Tibial nerve (tissue), 4 donors: ENCODE data around the gene SERPINH1.

ENCODE experiments used
- EP300 ChIP-seq, 2 donors: sonication (generic); formaldehyde crosslinking; IDR thresholded peaks; one replicate each; pipeline ENCODE4 v1.6.1; 2017; ENCODE audit warnings: antibody characterized with exemption in 2 of 2, mild to moderate bottlenecking in 1 of 2
- POLR2A ChIP-seq, 2 donors: fragments of 450-650 bp; IDR thresholded peaks; one replicate each; pipeline ENCODE4 v1.6.1; 2017; ENCODE audit warnings: antibody characterized with exemption in 2 of 2, mild to moderate bottlenecking in 2 of 2, moderate library complexity in 2 of 2
- TF ChIP-seq, protein P1 (sequence below), 5 experiments: fragments of 200-600 bp in 3 of 5; fragments of 450-650 bp in 2 of 5; sonication (generic) in 3 of 5; IDR thresholded peaks; one replicate each; pipeline ENCODE4 v1.5.1; 2016 to 2019; ENCODE audit warnings: antibody characterized with exemption in 5 of 5, mild to moderate bottlenecking in 3 of 5, moderate library complexity in 2 of 5

DNA sequence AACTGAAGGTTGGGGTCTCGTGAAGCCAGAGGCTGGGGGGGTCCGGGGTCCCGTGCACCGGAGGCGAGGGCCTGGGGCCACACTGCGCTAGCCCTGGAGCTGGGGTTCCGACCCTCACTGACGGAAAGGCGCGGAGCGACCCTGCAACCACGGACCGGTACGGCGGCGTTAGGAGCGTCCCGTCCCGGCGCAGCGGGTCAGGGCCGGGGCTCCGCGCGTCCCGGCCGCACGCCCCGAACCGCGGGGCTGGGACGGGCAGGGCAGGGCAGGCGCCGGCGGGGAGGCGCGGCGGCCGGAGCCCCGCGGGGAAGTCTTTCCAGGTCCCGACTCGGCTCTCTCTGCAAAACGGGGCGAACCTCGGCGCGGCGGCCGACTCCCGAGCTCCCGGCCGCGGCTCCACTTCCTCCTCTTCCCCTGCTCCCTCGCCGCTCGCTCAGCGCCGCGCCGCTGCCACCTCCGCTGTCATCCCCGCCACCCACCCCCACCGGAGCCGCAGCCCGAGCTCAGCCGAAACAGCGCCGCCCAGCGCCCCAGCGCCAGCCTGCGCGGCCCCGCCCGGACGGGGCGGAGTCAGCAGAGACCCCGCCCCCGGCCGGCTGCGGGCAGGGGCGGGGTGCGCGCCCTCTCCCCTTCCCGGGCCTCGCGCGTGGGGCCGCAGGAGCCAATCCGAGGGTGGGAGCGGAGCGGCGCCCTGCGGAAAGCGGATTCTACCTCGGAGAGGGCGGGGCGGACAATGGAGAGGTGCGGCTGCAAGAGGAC is 36.4 kb upstream of the SERPINH1 start, which contains the start of gene GDPD5:
- TF ChIP-seq, protein P1, sequence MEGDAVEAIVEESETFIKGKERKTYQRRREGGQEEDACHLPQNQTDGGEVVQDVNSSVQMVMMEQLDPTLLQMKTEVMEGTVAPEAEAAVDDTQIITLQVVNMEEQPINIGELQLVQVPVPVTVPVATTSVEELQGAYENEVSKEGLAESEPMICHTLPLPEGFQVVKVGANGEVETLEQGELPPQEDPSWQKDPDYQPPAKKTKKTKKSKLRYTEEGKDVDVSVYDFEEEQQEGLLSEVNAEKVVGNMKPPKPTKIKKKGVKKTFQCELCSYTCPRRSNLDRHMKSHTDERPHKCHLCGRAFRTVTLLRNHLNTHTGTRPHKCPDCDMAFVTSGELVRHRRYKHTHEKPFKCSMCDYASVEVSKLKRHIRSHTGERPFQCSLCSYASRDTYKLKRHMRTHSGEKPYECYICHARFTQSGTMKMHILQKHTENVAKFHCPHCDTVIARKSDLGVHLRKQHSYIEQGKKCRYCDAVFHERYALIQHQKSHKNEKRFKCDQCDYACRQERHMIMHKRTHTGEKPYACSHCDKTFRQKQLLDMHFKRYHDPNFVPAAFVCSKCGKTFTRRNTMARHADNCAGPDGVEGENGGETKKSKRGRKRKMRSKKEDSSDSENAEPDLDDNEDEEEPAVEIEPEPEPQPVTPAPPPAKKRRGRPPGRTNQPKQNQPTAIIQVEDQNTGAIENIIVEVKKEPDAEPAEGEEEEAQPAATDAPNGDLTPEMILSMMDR (IDR thresholded peaks at IDR 0.05): peak; percentile 54 to 84 (median 70)
- TF ChIP-seq POLR2A (IDR thresholded peaks at IDR 0.05): peak; percentile 37 to 75
- peak in 1 of 2 donors; percentile 56 for TF ChIP-seq EP300 (IDR thresholded peaks at IDR 0.05)
